ENCODE data around the gene CCNB2. TPM values are rescaled to one million over a fixed set of nuclear protein-coding genes. Genes with fewer than 3 reads are reported as not detected.

The CCNB2 gene
- total and polyA plus RNA-seq, 7 experiments from 2014 or later: 0.27 to 52.2 (median 0.41) TPM; not detected in 2

DNA sequence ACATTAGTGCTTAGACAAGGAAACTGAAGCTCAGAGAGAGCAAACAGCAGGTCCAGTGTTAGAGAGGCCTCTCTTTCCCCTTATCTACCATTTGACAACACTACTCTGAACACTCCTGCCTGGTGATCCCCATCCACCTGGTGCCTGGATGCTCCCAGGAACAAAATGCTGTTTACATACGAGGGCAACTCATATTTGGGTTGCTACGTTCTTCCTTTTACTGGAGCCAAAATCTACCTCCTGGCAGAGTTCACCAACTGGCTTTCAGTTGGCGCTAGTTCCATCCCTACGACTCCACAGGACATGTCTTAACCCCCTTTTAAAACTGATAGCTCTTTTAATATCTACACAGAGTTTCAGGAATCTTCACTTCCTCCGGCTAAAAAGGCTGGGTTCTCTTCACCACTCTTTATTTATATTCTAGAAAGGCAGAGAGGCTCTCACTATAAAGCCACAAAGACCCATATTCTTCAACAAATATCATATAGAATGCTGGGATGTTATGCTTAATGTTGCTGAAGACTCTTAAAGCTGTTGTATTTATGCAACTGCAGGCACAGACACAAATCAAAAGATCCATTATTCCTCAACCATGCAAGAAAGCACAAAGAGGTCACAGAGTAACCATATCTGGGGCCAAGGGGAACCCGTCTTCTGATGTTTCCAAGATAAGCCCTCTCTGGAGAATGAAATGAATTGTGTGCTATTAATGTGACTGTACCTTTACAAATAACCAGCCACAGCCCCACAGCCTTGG lies 47.9 kb downstream of the CCNB2 start:
- DNase-seq (no peak), ATAC-seq (no peak)
- Histone ChIP-seq H3K4me1 (ENCODE audit: control insufficient read depth in 2 of 2, insufficient read depth in 2 of 2, low read length in 2 of 2) (no peaks in the 10 kb centered on the region), H3K36me3 (ENCODE audit: control insufficient read depth in 2 of 3, insufficient read depth in 3 of 3, low read length in 3 of 3) (no peaks in the 10 kb centered on the region), H3K4me3 (ENCODE audit: low read length) (no peak overlapping the region), H3K27me3 (ENCODE audit: control insufficient read depth in 2 of 2, insufficient read depth in 2 of 2, low read length in 2 of 2) (no peaks in the 10 kb centered on the region), H3K9me3 (ENCODE audit: control insufficient read depth in 2 of 3, low read length in 3 of 3) (no peaks in the 10 kb centered on the region), H3K27ac (ENCODE audit: low read depth, low read length) (no peak overlapping the region)
- H3K4me3 Mint-ChIP-seq: no peak overlapping the region
- ChIA-PET POLR2A (no interaction called here), CTCF (no interaction called here)
- H3K4me1 Mint-ChIP-seq: no peaks in the 10 kb centered on the region
- intact Hi-C loops (cut with micrococcal nuclease): no loop called here
- peaks cover 0 to 19% (median 0%) of the 10 kb centered on the region in 5 donors for H3K36me3 Mint-ChIP-seq
- no peaks in the 10 kb centered on the region for H3K9me3 Mint-ChIP-seq
- no peak overlapping the region for H3K27ac Mint-ChIP-seq
- H3K27me3 Mint-ChIP-seq: no peaks in the 10 kb centered on the region

DNA sequence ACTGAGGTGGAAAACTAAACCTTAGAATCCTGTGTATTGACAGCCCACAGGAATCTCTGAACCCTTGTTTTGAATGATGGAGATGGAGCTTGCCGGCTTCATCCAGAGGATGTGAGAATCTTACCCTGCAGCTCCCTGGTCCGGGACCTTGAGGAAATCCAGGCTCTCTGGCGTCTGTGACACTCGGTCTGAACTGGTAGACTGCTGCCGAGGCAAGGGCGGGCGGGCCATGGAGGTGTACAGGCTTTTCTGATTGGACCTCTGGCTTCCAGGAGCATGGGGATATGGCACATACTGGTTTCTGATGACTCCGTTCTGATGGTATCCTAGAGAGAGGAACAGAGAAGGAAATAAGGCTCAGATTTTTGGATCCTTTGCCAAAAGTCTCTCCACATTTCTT lies 48.5 kb downstream of the CCNB2 start:
- H3K27ac ChIP-seq (ENCODE audit: low read depth, low read length): no peak overlapping the region
- ATAC-seq (no peak), DNase-seq (no peak)
- no peak overlapping the region for H3K4me3 Mint-ChIP-seq
- H3K4me1 Mint-ChIP-seq: no peaks in the 10 kb centered on the region
- H3K4me1 ChIP-seq (ENCODE audit: control insufficient read depth in 2 of 2, insufficient read depth in 2 of 2, low read length in 2 of 2): no peaks in the 10 kb centered on the region
- no peaks in the 10 kb centered on the region for H3K9me3 Mint-ChIP-seq
- H3K4me3 ChIP-seq (ENCODE audit: low read length): no peak overlapping the region
- H3K27me3 Mint-ChIP-seq: no peaks in the 10 kb centered on the region
- no peaks in the 10 kb centered on the region for H3K36me3 ChIP-seq (ENCODE audit: control insufficient read depth in 2 of 3, insufficient read depth in 3 of 3, low read length in 3 of 3)
- ChIA-PET POLR2A (no interaction called here), CTCF (no interaction called here)
- H3K9me3 ChIP-seq (ENCODE audit: control insufficient read depth in 2 of 3, low read length in 3 of 3): no peaks in the 10 kb centered on the region
- no peaks in the 10 kb centered on the region for H3K27me3 ChIP-seq (ENCODE audit: control insufficient read depth in 2 of 2, insufficient read depth in 2 of 2, low read length in 2 of 2)
- H3K27ac Mint-ChIP-seq: no peak overlapping the region
- H3K36me3 Mint-ChIP-seq: peaks cover 0 to 19% (median 0%) of the 10 kb centered on the region in 5 donors
- intact Hi-C loops (cut with micrococcal nuclease): no loop called here

DNA sequence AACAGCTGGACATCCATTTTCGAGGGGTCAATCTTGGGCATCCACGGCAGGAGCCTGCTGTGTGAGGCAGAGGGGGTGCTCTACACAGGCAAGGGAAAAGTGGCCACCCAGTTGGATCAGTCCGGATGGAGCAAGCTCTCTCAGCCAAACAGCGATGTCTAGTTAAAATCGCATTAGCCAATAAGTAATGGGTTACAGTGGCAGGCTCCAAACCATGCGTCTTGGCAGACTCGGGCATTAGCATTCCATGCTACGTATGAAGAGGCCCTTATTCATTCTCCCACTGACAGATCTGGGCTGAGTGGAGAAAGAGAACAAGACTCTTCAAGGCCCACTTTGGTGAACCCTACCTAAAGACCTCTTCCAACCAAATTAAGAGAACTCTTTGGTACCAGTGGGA lies 49.3 kb downstream of the CCNB2 start:
- H3K4me3 Mint-ChIP-seq: no peak overlapping the region
- no peak for DNase-seq
- H3K27ac ChIP-seq (ENCODE audit: low read depth, low read length): no peak overlapping the region
- no peaks in the 10 kb centered on the region for H3K4me1 Mint-ChIP-seq
- no peaks in the 10 kb centered on the region for H3K9me3 ChIP-seq (ENCODE audit: control insufficient read depth in 2 of 3, low read length in 3 of 3)
- CTCF ChIA-PET: no interaction called here
- H3K36me3 ChIP-seq (ENCODE audit: control insufficient read depth in 2 of 3, insufficient read depth in 3 of 3, low read length in 3 of 3): no peaks in the 10 kb centered on the region
- no peaks in the 10 kb centered on the region for H3K9me3 Mint-ChIP-seq
- no peaks in the 10 kb centered on the region for H3K4me1 ChIP-seq (ENCODE audit: control insufficient read depth in 2 of 2, insufficient read depth in 2 of 2, low read length in 2 of 2)
- no peak overlapping the region for H3K27ac Mint-ChIP-seq
- H3K4me3 ChIP-seq (ENCODE audit: low read length): no peak overlapping the region
- intact Hi-C loops (cut with micrococcal nuclease): no loop called here
- no peaks in the 10 kb centered on the region for H3K27me3 ChIP-seq (ENCODE audit: control insufficient read depth in 2 of 2, insufficient read depth in 2 of 2, low read length in 2 of 2)
- POLR2A ChIA-PET: no interaction called here
- H3K27me3 Mint-ChIP-seq: no peaks in the 10 kb centered on the region
- ATAC-seq: no peak
- H3K36me3 Mint-ChIP-seq: peaks cover 0 to 16% (median 0%) of the 10 kb centered on the region in 5 donors

DNA sequence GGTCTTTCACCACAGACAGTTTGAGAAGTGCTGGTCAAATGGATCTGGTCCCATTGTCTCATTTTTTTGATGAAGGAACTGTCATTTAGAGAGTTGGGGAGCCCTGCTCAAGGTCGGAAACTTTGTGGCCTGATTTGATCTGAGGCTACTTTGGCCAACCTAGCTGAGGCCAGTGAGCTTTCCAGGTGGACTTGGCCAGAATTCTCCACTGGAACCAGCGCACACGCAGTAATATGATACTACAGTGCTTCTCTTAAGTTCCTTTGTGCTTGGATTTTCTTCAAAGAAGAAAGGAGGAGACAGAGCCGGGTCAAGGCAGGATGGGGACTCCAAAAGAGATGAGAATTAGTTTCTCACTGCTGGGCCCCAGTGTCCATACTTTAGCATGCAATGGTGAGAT lies 50.5 kb downstream of the CCNB2 start:
- Mint-ChIP-seq H3K4me1 (no peaks in the 10 kb centered on the region), H3K27ac (no peak overlapping the region), H3K9me3 (no peaks in the 10 kb centered on the region), H3K27me3 (no peaks in the 10 kb centered on the region), H3K36me3 (peaks cover 0 to 12% (median 0%) of the 10 kb centered on the region in 5 donors), H3K4me3 (no peak overlapping the region)
- Histone ChIP-seq H3K27me3 (ENCODE audit: control insufficient read depth in 2 of 2, insufficient read depth in 2 of 2, low read length in 2 of 2) (no peaks in the 10 kb centered on the region), H3K9me3 (ENCODE audit: control insufficient read depth in 2 of 3, low read length in 3 of 3) (no peaks in the 10 kb centered on the region), H3K27ac (ENCODE audit: low read depth, low read length) (no peak overlapping the region), H3K4me1 (ENCODE audit: control insufficient read depth in 2 of 2, insufficient read depth in 2 of 2, low read length in 2 of 2) (no peaks in the 10 kb centered on the region), H3K4me3 (ENCODE audit: low read length) (no peak overlapping the region), H3K36me3 (ENCODE audit: control insufficient read depth in 2 of 3, insufficient read depth in 3 of 3, low read length in 3 of 3) (no peaks in the 10 kb centered on the region)
- ATAC-seq (no peak), DNase-seq (no peak)
- ChIA-PET CTCF (no interaction called here), POLR2A (no interaction called here)
- intact Hi-C loops (cut with micrococcal nuclease): no loop called here

DNA sequence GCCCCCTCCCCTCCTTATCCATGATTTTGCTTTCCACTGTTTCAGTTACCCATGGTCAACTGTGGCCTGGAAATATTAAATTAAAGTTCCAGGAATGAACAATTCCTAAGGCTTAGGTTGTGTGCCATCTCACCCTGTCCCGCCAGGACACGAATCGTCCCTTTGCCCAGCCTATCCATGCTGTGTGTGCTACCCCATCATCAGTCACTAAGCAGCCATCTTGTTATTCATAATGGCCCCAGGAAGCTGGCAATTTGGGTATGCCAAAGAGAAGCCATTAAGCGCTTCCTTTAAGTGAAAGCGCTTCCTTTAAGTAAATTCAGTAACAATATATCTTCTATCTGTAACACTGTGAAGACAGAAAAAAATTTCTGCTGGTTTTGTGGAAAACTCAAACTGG lies 52.5 kb downstream of the CCNB2 start:
- H3K4me3 Mint-ChIP-seq: no peak overlapping the region
- H3K27ac Mint-ChIP-seq: no peak overlapping the region
- DNase-seq (no peak), ATAC-seq (no peak)
- intact Hi-C loops (cut with micrococcal nuclease): no loop called here
- Histone ChIP-seq H3K27ac (ENCODE audit: low read depth, low read length) (no peak overlapping the region), H3K4me1 (ENCODE audit: control insufficient read depth in 2 of 2, insufficient read depth in 2 of 2, low read length in 2 of 2) (no peaks in the 10 kb centered on the region), H3K27me3 (ENCODE audit: control insufficient read depth in 2 of 2, insufficient read depth in 2 of 2, low read length in 2 of 2) (no peaks in the 10 kb centered on the region), H3K36me3 (ENCODE audit: control insufficient read depth in 2 of 3, insufficient read depth in 3 of 3, low read length in 3 of 3) (no peaks in the 10 kb centered on the region), H3K4me3 (ENCODE audit: low read length) (no peak overlapping the region), H3K9me3 (ENCODE audit: control insufficient read depth in 2 of 3, low read length in 3 of 3) (no peaks in the 10 kb centered on the region)
- no peaks in the 10 kb centered on the region for H3K27me3 Mint-ChIP-seq
- no peaks in the 10 kb centered on the region for H3K4me1 Mint-ChIP-seq
- peaks cover 0 to 10% (median 0%) of the 10 kb centered on the region in 5 donors for H3K36me3 Mint-ChIP-seq
- ChIA-PET POLR2A (interaction anchor here (0.7 kb wide), 1 partner anchor 773 kb away, joined by 3 read pairs; no protein-coding TSS in a partner anchor), CTCF (no interaction called here)
- no peaks in the 10 kb centered on the region for H3K9me3 Mint-ChIP-seq

DNA sequence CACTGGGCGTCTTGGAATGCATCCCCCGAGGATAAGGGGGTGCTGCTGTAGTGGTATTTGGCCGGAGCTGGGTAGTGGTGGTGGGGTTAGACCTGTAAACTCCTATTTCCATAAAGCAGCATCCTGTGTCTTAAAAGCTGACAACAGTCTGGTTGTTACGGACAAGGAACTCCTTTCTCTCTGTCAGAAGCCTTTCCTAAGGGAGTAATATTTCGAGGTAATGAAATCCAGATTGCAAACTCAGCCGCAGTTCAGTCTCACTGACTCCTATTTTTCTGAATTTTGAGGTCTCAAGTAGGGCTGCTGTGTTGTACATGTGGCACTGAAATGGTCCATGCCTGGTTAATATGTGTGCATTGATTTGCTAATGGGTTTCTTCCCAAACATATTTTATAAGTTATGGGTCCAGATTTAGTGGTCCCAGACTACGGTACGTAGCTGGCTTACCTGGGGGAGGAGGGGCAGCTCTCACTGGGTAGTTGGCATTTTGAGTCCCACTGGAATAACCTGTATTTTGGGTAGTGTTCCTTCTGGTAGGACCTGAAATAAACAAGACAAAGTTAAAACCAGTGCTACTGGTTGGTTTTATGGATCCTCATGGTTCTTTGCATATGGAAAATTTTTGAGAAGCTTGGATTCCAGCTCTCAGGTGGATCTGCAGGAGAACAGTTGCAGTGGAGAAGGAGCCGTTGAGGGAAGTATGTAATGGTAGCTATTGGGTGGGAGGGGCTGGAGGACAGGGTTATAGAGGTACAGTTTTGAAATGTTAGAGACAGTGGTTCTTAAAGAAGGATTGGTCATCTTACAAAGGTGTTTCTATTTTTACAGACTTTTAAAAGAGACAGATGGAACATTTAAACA lies 53.1 kb downstream of the CCNB2 start:
- DNase-seq: no peak
- H3K4me3 Mint-ChIP-seq: no peak overlapping the region
- H3K27ac Mint-ChIP-seq: no peak overlapping the region
- Histone ChIP-seq H3K4me1 (ENCODE audit: control insufficient read depth in 2 of 2, insufficient read depth in 2 of 2, low read length in 2 of 2) (no peaks in the 10 kb centered on the region), H3K27ac (ENCODE audit: low read depth, low read length) (no peak overlapping the region), H3K4me3 (ENCODE audit: low read length) (no peak overlapping the region), H3K36me3 (ENCODE audit: control insufficient read depth in 2 of 3, insufficient read depth in 3 of 3, low read length in 3 of 3) (no peaks in the 10 kb centered on the region), H3K9me3 (ENCODE audit: control insufficient read depth in 2 of 3, low read length in 3 of 3) (no peaks in the 10 kb centered on the region), H3K27me3 (ENCODE audit: control insufficient read depth in 2 of 2, insufficient read depth in 2 of 2, low read length in 2 of 2) (no peaks in the 10 kb centered on the region)
- no peaks in the 10 kb centered on the region for H3K27me3 Mint-ChIP-seq
- intact Hi-C loops (cut with micrococcal nuclease): no loop called here
- ATAC-seq: no peak
- no peaks in the 10 kb centered on the region for H3K9me3 Mint-ChIP-seq
- H3K4me1 Mint-ChIP-seq: no peaks in the 10 kb centered on the region
- peaks cover 0 to 12% (median 0%) of the 10 kb centered on the region in 5 donors for H3K36me3 Mint-ChIP-seq
- ChIA-PET POLR2A (no interaction called here), CTCF (interaction anchor here (0.6 kb wide), 2 partner anchors 144 to 1177 kb away, joined by 3 read pairs; no protein-coding TSS in a partner anchor)

Measured in naive thymus-derived CD4-positive, alpha-beta T cell (primary cell).